Superior temporal gyrus (tissue), 1 donor: ENCODE measurements around the gene UBE2QL1.
A peak's percentile ranks its signal among the peaks of the same experiment; 100 is the strongest.

Experiments used
- DNase-seq: peaks from one replicate; pipeline ENCODE4 v3.0.0-alpha.2; 2016; ENCODE audit errors: extremely low spot score

The UBE2QL1 gene

DNA sequence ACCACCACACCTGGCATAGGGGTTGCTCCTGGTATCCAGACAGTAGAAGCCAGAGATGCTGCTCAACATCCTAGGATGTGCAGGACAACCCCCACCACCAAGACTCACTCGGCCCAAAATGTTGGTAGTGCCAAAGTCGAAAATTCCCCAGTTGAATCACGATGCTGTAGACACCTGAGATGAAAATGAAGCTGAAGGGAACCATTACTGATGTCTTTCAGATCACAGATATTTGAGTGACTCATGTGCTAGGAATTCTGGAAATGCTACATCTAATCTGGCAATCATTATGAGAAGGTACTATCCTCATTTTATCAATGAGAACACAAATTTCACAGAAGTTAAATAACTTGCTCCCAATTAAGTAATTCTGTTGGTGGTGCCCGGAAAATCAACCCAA, 21.0 kb upstream of the UBE2QL1 start:
- DNase-seq: no peak

DNA sequence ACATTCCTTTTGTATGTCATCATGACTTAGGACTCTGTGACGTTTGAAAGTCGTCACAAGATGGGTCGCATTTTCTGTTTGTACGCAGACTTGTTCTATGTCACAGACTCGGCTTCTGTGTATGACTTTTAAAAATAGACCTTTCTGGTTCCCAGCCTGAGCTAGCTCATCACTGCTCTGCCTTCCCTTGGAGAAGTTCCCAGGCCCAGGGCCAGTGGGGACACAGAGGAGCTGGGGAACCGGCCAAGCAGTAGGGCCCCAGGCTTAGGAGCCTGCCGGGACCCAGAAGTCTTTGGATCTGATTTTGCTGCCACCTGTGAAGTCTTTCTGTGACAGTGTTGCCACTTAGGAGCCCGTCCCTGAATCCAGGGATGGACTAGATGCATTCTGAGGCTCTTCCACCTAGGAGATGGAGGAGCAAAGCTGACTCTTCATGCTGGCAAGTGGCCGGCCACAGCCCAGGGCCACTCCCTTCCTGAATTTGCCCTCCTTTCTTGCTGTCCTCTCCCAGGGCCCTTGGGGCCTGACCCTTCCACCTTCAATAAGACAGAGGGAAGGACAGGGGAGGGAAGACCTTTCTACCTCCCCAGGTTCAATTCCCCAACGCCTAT, 18.1 kb upstream of the UBE2QL1 start:
- DNase-seq: peak; percentile 20

DNA sequence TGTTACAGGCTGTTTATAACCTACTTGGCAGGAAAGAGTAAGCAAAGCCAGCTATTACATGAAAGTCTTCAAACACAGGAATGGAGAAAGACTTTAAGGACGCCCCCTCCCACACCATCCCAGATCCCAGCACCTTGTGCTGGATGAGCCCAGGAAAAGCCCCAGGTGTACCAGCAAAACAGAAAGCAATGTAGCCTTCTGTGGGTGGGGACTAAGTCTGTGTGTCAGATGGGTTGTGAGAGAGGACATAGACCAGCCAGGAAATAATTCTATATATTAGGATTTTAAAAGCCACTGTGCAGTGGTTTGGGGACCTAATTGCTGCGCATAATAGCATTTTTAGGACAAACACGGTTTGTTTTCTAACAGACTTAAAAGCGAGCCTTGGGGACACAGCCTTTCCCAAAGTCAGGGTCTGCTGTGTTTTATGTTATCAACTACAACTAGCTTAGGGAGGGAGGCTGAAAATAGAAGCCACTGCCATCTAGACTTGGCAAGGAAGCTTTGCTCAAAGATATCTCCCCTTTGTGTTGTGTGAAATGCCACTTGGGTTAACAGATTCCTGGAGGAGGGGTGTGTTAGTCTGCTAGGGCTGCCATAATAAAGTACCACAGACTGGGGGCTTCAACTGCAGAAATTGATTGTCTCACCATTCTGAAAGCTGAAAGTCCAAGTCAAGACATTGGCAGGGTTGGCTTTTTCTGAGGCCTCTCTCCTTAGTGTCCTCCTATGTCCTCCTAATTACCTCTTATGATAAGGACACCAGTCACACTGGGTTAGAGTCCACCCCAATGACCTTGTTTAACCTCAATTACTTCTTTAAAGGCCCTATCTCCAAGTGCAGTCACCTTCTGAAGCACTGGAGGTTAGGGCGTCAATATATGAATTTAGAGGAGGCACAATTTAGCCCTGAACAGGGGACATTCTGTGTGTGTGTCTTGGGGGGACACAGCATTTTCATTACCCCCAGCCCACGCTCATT, 17.2 kb upstream of the UBE2QL1 start:
- DNase-seq: no peak

DNA sequence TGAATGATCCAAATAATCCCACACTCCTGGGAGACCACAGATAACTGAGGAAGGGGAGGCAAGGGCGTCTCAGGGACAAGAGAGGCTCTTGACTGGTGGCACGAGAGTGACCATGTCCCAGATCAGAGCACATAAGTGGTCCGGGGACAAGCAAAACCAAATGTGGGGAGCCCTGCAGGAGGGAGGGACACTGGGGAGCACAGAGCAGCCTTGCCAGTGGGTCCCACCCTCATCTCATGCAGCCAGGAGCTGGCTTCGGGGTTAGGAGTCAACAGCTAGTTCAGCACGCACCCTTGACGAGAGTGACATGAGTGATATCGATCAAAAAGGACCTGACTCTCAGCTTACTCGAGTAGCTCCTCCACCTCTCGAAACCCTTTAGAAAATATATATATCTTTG, 16.5 kb upstream of the UBE2QL1 start:
- no peak for DNase-seq

DNA sequence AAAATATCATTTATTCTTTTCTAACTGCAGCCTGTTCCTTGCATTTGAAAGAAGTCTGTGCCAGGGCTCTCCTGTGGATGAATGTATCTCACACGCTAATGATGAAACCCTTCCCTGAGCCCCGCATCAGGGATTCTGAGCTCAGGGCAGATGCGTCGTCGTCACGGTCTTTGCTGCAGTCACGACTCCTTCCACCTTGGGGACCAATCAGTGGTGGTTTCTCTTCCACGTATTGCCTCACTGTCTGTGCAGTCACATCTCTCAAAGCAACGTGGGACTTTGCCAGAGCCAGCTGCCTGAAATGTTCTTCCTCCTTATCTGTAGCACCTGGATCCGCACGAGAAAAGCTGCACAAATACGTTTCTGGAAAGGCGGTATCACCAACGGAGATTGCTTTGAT, 13.9 kb upstream of the UBE2QL1 start:
- peak; percentile 20 for DNase-seq

DNA sequence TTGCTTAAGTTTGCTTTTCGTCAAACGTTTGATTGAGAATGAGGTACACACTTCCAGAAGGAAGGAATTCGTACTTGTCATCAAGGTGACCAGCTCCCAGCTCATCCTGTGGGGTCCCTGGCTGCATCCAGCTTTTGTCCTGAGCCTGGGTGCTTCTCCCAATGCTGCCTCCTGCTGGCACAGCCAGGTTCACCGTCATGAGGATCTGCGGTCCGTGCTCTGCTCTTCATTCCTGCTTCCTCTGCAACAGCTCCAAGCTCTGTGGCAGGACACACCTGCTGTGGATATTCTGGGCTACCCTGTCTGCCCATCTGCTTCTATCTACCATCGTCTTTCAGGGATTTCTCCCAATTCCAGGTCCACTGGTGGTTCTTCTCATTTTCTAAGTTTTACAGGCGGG, 13.3 kb upstream of the UBE2QL1 start:
- DNase-seq: no peak

DNA sequence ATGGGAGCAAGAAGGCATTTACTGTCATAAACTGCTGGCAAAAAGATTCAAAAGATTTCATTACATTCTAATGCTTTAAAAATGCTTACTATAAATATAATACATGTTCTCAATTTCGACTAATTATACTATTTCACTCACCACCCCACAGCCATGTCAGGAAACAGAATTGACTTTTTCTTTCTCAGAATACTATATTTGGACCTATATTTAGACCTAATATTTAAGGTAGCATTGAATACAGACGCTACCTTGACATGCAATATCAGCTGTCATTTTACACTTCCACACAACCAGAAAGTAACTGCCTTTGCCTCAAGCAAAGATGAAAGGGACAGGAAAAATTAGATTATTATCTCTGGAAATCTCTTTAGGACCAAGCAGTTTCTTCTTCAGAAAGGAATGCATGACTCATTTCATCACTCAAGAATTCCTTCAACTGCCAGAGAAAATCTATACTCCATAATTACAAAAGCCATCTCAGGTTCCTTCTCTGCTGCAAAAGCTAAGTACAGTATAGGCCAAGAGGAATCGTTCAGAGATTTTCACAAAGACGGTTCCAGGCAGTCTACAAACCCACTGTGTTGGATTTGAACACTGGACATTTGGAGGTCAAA, 11.8 kb upstream of the UBE2QL1 start:
- DNase-seq: no peak

DNA sequence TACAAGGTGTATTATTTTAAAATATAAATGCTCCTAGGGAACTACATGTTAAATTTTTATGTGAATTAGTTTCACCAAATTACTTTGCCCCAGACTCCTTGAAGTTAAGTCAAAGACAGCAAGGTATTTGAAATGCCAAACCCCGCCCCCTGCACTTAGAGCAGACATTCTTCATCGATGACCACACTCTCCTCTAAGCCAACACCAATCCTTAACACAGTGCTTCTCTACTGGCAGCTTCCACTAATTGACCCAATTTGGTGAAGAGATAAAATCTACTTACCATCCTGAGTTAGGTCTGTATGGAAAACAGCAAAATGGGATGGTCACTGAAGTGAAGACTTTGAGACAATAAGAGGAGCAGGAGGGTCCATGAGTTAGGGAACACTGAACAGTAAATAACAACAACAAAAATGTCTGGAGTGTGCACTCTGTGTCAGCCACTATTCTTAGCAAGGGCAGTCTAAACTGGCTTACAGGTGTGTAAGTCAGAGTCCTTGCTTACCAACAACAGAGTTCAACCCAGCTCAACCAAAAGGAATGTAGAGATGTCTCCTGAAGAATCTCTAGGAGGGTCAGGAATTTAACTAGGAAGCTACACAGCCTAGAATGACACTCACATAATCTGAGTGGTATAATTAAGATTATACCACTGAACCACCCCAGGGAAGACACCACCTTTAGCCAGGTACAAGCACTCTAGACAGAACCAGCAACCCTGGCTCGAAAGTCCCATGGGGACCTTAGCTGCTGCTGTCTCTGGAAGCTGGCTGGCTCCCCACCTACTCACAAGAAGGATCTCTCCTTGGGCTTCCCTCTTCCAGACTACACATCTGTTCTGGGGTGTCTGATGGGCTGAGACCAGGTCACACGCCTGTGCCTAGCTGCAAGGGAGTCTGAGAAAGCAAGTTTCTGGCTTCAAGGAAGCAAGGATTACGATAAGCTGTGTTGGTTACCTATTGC, 8.8 kb upstream of the UBE2QL1 start:
- DNase-seq: no peak

DNA sequence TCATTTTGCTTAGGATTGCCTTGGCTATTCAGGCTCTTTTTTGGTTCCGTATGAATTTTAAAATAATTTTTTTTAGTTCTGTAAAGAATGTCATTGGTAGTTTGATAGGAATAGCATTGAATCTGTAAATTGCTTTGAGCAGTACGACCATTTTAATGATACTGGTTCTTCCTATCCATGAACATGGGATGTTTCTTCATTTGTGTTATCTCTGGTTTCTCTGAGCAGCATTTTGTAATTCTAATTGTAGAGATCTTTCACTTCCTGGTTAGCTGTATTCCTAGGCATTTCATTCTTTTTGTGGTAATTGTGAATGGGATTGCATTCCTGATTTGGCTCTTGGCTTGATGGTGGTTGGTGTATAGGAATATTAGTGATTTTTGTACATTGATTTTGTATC, 6.3 kb upstream of the UBE2QL1 start:
- no peak for DNase-seq

DNA sequence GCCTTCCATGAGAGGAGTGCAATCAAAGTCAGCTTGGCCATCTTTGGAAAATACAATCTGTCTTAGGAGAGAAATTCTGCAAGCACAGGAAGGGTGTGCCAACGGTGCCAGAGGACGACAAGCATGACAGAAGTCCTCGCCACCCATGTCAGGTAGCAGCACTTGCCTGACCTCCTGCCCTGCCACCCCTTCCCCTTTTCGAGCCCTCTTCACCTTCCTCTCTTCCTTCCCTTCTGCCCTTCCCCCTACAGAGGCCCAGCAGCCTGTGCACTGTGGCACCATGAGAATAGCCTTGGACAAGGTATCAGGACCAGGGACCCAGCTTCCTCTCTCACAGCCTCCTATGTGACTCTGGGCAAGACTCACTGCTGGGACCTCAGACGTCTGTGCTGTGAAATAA, 5.3 kb upstream of the UBE2QL1 start:
- DNase-seq: no peak

DNA sequence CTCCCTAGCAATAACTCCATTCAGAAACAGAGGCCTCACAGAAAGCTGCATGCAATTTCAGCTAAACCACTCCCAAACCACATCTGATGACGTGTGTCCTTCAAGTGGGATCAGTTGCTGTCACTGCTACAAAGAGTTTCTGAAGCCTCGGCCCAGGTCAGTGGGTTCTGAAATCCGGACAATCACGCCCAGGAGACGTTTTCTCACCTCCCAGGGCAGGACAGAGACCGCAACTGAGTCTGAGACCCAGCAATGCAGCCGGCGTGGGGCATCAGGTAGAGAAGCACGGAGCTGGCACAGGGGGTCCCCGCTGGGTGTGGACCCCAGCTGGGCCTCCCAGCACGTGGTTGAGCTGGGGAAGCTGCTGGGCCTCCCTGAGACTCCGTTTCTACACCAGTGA, 2.6 kb upstream of the UBE2QL1 start:
- DNase-seq: no peak

DNA sequence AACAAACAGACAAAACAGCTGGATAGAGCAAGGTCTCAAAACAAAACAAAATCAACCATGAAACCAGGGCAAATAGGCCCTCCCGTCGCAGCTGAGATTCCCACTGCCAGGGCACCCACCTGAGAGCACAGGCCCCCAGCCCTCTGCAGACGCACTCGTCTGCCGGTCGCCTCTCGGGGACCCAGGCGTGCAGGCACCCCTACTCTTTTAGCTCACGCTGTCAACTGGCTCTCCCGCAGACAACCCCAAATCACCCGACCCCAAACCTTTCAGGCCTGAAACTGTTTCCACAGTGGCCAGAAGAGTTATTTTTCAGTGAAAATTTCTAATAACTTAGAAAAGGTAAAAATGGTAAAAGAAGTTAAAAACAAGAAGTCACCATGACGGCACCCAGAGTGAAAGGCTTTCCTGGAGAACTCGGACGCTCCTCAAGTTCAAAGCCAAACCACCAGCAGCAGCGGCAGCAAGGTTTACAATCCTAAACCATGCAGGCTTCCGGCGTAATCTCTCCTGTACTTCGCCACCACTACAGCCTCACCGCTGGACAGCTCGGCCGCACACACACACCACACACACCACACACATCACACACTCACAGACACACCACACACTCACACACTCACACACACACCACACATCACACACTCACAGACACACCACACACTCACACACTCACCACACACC, 1.9 kb upstream of the UBE2QL1 start:
- DNase-seq: no peak

DNA sequence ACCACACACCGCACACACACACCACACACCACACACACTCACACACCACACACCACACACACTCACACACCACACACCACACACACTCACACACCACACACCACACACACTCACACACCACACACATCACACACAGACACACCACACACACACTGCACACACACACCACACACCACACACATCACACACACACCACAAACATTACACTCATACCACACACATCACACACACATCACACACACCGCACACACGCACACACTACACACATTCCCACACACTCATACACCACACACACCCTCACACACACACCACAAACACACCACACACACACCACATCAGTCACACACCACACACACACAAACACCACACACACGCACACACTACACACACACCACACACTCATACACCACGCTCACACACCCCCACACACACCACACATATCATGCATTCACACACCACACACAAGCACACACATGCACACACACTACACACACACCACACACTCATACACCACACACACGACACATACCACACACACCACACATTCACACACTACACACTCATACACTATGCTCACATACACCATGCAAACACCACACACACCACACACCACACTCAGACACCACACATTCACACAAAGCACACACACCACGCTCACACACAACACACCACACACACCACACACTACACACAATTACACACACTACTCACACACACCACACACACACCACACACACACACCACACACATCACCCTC, 1.1 kb upstream of the UBE2QL1 start:
- no peak for DNase-seq

DNA sequence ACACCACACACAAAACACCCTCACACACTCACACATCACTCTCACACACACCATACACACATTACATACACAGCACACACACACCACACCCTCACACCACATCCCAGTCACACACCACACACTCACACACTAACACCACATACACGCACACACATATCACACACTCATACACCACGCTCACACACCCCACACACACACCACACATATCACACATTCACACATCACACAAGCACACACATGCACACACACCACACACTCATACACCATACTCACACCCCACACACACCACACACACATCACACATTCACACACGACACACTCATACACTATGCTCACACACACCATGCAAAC, 543 bp upstream of the UBE2QL1 start:
- DNase-seq: no peak

DNA sequence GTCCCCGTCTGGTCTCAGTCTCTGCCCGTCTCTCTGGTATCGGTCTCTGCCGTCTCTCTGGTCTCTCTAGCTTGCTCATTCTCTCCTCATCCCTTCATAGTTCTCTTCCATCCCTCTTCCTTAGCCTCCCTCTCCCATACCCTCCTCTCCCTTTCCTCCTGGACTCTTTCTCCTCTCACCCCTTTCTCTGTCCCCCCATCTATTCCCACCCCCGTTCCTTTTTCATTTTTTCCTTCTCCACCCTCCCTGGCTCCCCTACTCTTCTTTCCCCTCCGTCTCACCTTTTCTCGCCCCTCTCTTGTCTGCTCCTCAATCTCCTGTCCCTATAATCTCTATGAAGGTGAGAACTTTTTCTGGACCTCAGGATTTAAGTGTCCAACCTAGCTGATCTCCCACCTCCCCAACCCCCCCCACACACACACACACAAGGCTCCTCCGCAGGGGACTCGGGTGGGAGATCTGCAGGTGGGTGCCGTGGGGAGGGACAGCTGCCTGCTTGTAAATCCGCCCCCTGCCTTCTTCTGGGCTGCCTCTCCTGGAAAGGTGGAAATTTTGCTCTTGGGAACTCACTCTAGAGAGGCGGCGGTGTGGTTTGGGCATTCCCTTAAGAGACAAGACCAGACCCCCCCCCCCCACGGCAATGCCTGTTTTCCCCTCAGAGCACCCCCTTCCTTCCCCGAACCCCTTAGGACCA, 953 bp downstream of the UBE2QL1 start:
- DNase-seq: no peak

DNA sequence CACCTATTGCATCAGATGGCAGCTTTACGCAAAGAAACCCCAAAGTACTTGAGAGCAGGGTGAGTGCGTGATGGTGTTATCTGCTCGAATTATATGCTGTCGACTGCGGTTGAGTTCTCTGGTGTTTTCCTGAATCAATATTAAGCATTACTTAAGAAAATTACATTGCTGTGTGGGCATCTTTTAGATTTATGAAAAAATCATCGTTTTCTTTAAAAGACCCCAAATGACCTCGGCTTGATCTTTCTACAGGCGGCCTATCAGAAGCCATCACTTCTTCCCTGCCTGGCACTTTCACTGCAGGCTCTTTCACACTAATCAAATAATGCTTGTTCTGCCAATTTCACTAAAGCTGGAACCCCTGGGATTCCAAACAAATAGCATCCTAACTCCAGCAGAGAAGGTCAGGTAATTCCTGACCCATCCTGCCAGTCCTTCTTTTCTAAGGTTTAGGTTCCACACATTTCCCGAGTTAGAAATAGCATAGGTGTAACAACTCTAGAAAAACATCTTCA, 1.7 kb downstream of the UBE2QL1 start:
- peak; percentile 26 for DNase-seq

DNA sequence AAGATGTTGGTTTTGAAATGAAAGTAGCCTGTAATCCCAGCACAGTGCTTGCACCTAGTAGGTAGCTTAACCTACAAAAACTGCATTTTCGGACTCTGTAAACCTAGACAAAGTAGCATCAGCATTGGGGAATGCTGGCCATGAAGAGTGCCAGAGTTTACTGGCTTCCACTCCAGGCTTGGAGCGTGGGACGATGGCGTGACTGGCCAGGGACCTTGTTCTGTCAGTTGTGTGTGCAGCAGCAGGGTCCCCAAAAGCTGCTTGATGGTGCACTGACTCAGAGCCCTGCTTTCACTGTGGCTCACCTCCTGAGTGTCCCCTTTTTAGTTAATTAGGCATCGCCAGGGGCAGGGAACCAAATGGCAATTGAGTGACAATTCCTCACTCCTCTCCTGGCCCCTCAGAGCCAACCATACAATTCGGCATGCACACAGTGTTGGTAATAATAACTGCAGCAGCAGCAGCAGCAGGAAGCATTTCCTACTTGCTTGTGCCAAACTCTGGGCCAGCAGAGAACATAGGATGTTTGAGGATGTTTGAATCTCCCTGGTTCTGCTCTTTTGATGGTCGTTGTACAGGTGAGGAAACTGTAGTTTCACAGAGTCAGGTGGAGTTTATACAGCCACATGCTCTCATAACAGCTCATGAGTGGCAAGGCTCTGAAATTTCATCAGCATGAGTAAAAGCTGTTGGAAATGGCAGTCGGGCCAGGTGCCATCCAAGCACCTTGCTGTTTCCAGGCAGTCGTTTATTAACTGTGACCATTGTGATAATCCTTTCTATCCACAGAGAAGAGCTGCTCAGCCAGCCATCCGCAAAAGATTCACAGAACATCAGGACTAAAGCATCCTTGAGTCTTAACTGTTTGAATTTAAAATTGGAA, 4.2 kb downstream of the UBE2QL1 start:
- DNase-seq: peak; percentile 14

DNA sequence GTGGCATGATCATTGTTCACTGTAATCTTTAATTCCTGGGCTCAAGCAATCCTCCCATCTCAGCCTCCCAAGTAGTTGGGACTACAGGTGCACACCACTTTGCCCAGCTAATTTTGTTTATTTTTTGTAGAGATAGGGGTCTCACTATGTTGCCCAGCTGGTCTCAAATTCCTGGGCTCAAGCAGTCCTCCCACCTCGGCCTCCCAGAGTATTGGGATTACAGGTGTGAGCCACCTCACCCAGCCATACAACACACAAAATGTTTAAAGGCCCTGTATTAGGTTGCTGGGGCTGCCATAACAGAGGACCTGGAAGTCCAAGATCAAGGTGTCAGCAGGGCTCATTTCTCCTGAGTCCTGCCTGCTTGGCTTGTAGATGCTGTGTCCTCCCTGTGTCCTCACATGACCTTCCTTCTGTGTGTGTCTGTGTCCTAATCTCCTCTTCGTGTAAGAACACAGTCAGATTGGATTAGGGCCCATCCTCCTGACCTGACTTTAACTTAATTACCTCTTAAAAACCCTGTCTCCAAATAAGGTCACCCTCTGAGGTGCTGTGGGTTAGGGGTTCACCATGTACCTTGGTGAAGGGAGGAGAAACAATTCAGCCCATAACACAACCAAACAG, 5.4 kb downstream of the UBE2QL1 start:
- no peak for DNase-seq
